ENCODE data around the gene TTF2. TPM values are rescaled to one million over a fixed set of nuclear protein-coding genes. Genes with fewer than 3 reads are reported as not detected.

The TTF2 gene
- total RNA-seq, 1 experiment from 2014 or later = 88.8 TPM

- Mint-ChIP-seq H3K36me3 (no peaks in the 10 kb centered on the region), H3K4me1 (no peaks in the 10 kb centered on the region), H3K27me3 (ENCODE audit: low read depth) (no peaks in the 10 kb centered on the region; the same call in 1 of the 2 replicates), H3K27ac (no peak overlapping the region), H3K9me3 (no peaks in the 10 kb centered on the region), H3K4me3 (no peak overlapping the region)
- no peak for ATAC-seq
- ChIA-PET POLR2A (no interaction called here), CTCF (no interaction called here)
- no peak for DNase-seq (ENCODE audit: low spot score)
- no peak for TF ChIP-seq RORB (CRISPR knock-in tag; IDR thresholded peaks at IDR 0.05)
- TF ChIP-seq ESRRA (CRISPR knock-in tag; IDR thresholded peaks at IDR 0.05; ENCODE audit: borderline replicate concordance) = no peak
- TF ChIP-seq ZBTB43 (CRISPR knock-in tag; IDR thresholded peaks at IDR 0.05) = no peak
- TF ChIP-seq NR3C1 (CRISPR knock-in tag; conservative IDR thresholded peaks at IDR 0.05; ENCODE audit: low read depth) = no peak
- TF ChIP-seq ZNF416 (CRISPR knock-in tag; IDR thresholded peaks at IDR 0.05) = no peak
- no peak for TF ChIP-seq ZSCAN18 (CRISPR knock-in tag; IDR thresholded peaks at IDR 0.05)
- no peak for TF ChIP-seq NFATC4 (CRISPR knock-in tag; IDR thresholded peaks at IDR 0.05)
- no peak for TF ChIP-seq GTF2I (CRISPR knock-in tag; conservative IDR thresholded peaks at IDR 0.05)
Observed at GRCh38 chr1:117022114-117022513, 38.0 kb upstream of the TTF2 start.

GRCh38 chr1:117025568-117025967, 34.6 kb upstream of the TTF2 start:
- TF ChIP-seq IRF1 (CRISPR knock-in tag; IDR thresholded peaks at IDR 0.05) = no peak
- no peak for TF ChIP-seq MXD4 (CRISPR knock-in tag; IDR thresholded peaks at IDR 0.05; ENCODE audit: borderline replicate concordance)
- no peak for TF ChIP-seq EMX1 (CRISPR knock-in tag; IDR thresholded peaks at IDR 0.05)
- TF ChIP-seq PRDM15 (CRISPR knock-in tag; IDR thresholded peaks at IDR 0.05) = no peak
- TF ChIP-seq TP53 (CRISPR knock-in tag; IDR thresholded peaks at IDR 0.05) = no peak
- no peak for TF ChIP-seq ZNF671 (CRISPR knock-in tag; IDR thresholded peaks at IDR 0.05)
- no peak for TF ChIP-seq GTF2I (CRISPR knock-in tag; conservative IDR thresholded peaks at IDR 0.05)
- no peak for TF ChIP-seq ESRRA (CRISPR knock-in tag; IDR thresholded peaks at IDR 0.05; ENCODE audit: borderline replicate concordance)
- DNase-seq (ENCODE audit: low spot score) (no peak), ATAC-seq (no peak)
- Mint-ChIP-seq H3K4me1 (no peaks in the 10 kb centered on the region), H3K36me3 (no peaks in the 10 kb centered on the region), H3K9me3 (no peaks in the 10 kb centered on the region), H3K4me3 (no peak overlapping the region), H3K27me3 (ENCODE audit: low read depth) (no peaks in the 10 kb centered on the region; the same call in 1 of the 2 replicates), H3K27ac (no peak overlapping the region)
- ChIA-PET CTCF (interaction anchor here (1.0 kb wide), 1 partner anchor 288 kb away, joined by 3 read pairs; no protein-coding TSS in a partner anchor), POLR2A (no interaction called here)

GRCh38 chr1:117026361-117026760, 33.8 kb upstream of the TTF2 start:
- TF ChIP-seq AFF4 (CRISPR knock-in tag; IDR thresholded peaks at IDR 0.05; ENCODE audit: borderline replicate concordance) (no peak), ATF6 (CRISPR knock-in tag; IDR thresholded peaks at IDR 0.05) (no peak), SOX15 (CRISPR knock-in tag; IDR thresholded peaks at IDR 0.05) (no peak), TCF7 (CRISPR knock-in tag; IDR thresholded peaks at IDR 0.05; ENCODE audit: low read depth) (no peak), PRRX2 (CRISPR knock-in tag; IDR thresholded peaks at IDR 0.05) (no peak)
- POLR2A ChIA-PET = no interaction called here
- DNase-seq (ENCODE audit: low spot score) (no peak), ATAC-seq (no peak)
- Mint-ChIP-seq H3K9me3 (no peaks in the 10 kb centered on the region), H3K36me3 (no peaks in the 10 kb centered on the region), H3K4me3 (no peak overlapping the region), H3K4me1 (no peaks in the 10 kb centered on the region), H3K27me3 (ENCODE audit: low read depth) (no peaks in the 10 kb centered on the region; the same call in 1 of the 2 replicates), H3K27ac (no peak overlapping the region)
- CTCF ChIA-PET = no interaction called here
